GM13976 (cell line): ENCODE data around the gene KLHDC4.

Experiments used
- DNase-seq: peaks from one replicate; pipeline ENCODE4 v3.0.0; 2012; ENCODE audit warnings: low spot score
- CTCF ChIP-seq: IDR thresholded peaks from 2 replicates; pipeline ENCODE4 v1.5.1; 2012; ENCODE audit warnings: borderline replicate concordance, mild to moderate bottlenecking; ENCODE audit not compliant: insufficient read depth; ENCODE audit errors: extremely low read depth, missing control alignments, control extremely low read depth
- in situ Hi-C: fragments of 300-500 bp; cut with MboI; formaldehyde crosslinking; loops from one replicate; pipeline ENCODE4 v1.12.0; 2022; ENCODE audit warnings: low sequenced_read_pairs, mixed read lengths, inconsistent platforms; ENCODE audit not compliant: unreplicated experiment

Gene KLHDC4

GRCh38 chr16:87688876-87689815 is 76.6 kb downstream of the KLHDC4 start:
- in situ Hi-C loops: no loop called here
- TF ChIP-seq CTCF: no peak
- no peak for DNase-seq

- no peak for TF ChIP-seq CTCF
- in situ Hi-C loops: no loop called here
- no peak for DNase-seq
Observed at GRCh38 chr16:87687998-87688529, 77.7 kb downstream of the KLHDC4 start.

GRCh38 chr16:87687126-87687910 is 78.5 kb downstream of the KLHDC4 start:
- TF ChIP-seq CTCF: no peak
- DNase-seq: no peak
- in situ Hi-C loops: no loop called here

- TF ChIP-seq CTCF: no peak
- DNase-seq: no peak
- in situ Hi-C loops: no loop called here
Observed at GRCh38 chr16:87686697-87687096, 79.1 kb downstream of the KLHDC4 start.

- DNase-seq: no peak
- no peak for TF ChIP-seq CTCF
- in situ Hi-C loops: no loop called here
Observed at GRCh38 chr16:87685766-87686165, 80.0 kb downstream of the KLHDC4 start.

GRCh38 chr16:87685405-87685755 is 80.4 kb downstream of the KLHDC4 start:
- DNase-seq: no peak
- no peak for TF ChIP-seq CTCF
- in situ Hi-C loops: no loop called here
